HG03442 (cell line): ENCODE data around the gene CCDC149.

Source experiments
- ATAC-seq: cut with Tn5 transposase; IDR thresholded peaks from one replicate; pipeline ENCODE4 v1.9.1; 2021; ENCODE audit warnings: mild to moderate bottlenecking, moderate library complexity; ENCODE audit not compliant: unreplicated experiment

CCDC149 gene

DNA sequence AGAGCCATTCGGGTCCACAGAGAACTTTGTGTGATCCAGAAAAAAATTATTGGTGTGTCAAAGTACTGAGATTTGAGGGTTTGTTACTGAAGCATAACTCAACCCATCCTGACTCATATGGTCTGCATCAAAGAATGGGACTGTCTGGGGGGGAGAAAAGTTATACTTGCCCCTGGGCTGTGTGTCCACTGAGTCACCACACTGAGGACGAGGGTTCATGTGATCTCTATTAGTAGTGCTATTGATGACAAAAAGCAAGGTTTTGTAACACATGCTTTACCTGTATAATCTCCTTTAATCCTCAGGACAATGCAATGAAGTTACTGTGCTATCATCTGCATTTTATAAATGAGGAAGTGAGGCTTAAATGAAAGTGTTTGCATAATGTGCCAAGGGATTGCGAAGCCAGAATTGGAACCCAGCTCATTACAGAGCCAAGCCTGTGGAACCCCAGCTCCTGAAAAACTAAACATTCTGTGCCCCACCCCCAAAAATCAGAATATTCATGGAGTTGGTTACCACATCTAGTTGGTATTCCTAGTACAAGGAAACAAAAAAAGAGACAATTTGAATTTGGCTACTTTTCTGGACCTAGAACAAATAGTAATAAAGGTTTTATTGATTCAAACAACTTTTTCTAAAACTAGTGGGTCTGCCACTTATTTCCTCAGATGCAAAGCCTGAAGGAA, 31.2 kb downstream of the CCDC149 start:
- ATAC-seq, result no peak

- ATAC-seq, result no peak
These were observed 32.7 kb downstream of the CCDC149 start for GRCh38 chr4:24880186-24880585.

- ATAC-seq, result no peak
These were observed 34.2 kb downstream of the CCDC149 start for GRCh38 chr4:24878636-24879016.

GRCh38 chr4:24877868-24878635, 34.8 kb downstream of the CCDC149 start:
- no peak for ATAC-seq

GRCh38 chr4:24876431-24876830, 36.4 kb downstream of the CCDC149 start:
- ATAC-seq, result no peak

DNA sequence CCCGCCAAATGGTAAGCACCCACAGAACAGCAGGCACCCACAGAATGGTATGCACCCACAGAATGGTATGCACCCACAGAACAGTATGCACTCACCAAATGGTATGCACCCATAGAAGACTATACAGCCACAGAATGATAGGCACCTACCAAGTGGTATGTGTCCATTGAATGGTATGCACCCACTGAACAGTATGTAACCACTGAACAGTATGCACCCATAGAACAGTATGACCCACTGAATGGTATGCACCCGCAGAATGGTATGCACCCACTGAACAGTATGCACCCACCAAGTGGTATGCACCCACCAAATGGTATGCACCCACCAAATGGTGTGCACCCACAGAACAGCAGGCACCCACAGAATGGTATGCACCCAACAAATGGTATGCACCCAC, 40.1 kb downstream of the CCDC149 start:
- no peak for ATAC-seq

GRCh38 chr4:24871210-24871609, 41.6 kb downstream of the CCDC149 start:
- no peak for ATAC-seq

GRCh38 chr4:24867766-24868296, 45.0 kb downstream of the CCDC149 start:
- ATAC-seq, result no peak

DNA sequence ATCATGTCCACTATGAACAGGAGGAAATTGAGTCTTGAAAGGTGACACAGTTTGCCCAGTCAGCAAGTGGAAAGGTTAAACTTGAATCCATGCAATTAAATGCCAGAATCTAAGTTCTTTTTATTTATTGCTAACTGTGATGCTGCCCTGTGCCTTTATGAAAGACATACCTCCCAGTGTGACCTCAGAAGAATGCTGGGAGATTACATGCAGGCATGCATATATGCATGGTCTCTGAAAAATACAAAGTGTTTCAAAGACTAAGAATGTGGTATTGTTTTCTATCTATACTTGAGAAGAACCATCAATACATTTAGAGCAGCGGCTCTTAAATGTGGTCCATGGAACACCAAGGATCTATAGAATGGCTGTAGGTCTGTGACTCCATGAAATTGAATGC, 45.6 kb downstream of the CCDC149 start:
- no peak for ATAC-seq

DNA sequence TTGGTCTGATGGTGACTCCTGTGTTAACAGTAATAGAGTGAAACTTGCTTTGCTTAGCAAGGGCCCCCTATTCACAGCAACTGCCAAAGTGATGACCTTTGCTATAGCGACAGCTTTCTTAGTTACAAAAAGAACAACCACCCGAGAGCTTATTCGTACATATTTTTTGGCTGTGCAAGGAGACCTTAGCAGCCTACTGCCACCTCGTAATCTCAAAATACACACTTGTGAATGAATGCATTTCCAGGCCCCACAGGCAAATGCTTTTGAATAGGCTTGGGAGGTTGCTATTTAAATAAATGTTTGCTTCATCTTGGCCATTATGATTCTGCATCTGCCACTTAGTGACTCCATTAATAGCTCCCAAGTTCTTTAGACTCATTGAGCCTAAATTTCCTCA, 47.4 kb downstream of the CCDC149 start:
- no peak for ATAC-seq

DNA sequence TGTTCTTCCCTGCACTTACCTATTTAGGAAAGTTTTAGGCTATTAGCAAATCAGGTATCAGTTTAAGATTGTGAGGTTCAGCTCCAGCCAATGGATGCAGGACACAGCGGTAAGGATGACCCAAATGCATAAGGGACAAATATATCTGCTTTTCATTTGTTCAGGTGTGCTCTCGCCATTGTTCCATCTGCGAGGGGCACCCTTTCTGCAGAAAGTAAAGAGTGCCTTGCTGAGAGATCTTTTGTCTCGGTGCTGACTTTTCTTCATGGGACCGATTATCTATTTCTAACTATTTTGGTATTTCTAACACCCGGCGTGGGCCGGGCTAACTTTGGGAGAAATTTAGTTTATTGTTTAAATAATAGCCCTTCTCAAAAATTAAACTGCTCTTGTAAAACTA, 49.0 kb downstream of the CCDC149 start:
- ATAC-seq, result no peak

- ATAC-seq, result peak; percentile 76
These were observed 50.6 kb downstream of the CCDC149 start for GRCh38 chr4:24862073-24862751.

- no peak for ATAC-seq
These were observed 54.3 kb downstream of the CCDC149 start for GRCh38 chr4:24858550-24858949.

DNA sequence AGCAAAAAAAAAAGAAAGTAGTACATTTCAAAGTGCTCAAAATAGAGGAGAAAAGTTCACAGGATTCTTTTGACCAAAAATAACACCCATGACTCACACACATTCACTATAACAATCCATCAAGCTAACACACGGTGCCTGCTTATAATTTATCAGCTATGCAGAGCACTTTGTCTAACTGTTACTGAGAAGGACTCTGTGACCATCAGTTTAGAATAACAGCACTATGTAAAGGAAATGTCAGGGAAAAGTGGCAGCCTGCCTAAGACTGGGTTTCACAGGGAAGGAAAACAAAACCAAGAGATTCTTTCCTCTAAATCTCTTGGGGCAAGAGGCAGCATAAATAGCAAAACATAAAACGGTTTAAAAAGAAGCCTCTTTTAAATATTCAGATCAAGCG, 54.8 kb downstream of the CCDC149 start:
- no peak for ATAC-seq

DNA sequence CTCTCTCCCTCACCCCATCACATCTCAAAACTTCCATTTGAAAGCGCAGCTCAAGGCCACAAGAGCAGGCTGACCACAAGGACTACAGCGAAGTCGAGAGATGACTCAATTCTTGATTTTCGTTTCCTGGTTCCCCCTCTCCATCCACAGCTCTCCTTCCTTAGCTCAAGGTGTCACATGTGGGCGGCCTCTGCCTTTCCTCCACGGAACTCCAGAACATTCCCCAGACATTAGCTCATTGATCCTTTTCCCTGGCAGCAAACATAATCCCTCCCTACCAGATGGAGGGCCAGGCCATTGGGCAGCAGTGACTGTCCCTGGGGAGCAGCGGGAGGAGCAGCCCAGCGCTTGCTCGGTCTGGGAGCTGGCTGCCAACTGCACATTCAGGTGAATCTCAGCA, 56.3 kb downstream of the CCDC149 start:
- peak; percentile 98 for ATAC-seq

DNA sequence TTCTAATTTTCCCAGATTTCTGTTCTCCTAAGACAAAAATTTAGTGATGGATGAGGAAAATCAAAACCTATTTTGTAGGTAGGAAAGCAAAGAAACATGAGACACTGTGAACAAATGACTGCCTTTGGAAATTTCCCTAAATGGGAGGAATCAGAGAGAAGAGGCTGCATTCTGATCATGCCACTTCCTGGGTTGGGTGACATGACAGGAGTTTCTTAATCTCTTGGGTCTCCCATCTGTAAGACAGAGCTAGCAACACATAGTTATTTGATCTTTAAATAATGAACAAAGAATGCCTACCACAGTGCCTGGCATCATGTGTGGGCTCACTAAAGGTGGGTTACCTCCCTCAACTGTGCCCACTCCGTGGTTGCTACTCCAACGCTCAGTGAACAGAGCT, 57.1 kb downstream of the CCDC149 start:
- ATAC-seq, result no peak

- no peak for ATAC-seq
These were observed 59.7 kb downstream of the CCDC149 start for GRCh38 chr4:24853142-24853541.

DNA sequence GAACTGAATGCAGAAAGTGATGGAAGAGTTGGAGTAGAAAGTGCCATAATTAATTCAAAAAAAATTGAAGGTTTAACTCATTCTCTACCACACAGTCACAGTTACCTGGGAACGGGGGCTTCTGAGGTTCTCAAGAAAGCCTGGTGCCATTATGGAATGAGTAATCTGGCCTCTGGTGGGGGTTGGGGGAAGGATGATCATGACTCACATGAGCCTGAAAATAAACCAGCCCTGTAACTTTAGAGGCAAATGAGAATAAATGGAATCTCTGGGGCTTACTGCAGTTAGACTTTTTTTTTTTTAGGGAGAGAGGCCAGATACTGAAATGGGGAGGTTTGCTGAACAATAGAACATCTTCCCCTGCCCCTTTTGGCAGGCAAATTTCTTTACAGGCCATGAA, 62.2 kb downstream of the CCDC149 start:
- peak; percentile 61 for ATAC-seq

DNA sequence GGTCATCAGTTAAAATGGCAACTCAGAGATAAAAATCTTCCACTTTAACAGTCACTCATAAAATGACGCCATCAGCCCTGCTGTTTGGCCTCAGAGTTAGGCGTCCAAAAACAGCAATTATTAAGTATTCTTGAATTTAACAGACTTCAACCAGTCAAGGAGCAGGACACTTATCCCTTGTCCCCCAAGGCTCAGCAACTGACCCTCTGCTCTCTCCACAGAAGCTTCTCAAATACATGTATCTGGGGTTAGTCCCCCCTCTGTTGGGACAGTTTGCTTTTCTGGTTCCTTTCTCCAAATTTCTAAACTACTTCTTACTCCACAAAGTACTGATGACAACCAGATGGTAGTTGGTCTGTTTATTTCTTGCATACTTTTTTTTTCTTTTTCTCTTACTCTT, 63.1 kb downstream of the CCDC149 start:
- no peak for ATAC-seq

- no peak for ATAC-seq
These were observed 63.5 kb downstream of the CCDC149 start for GRCh38 chr4:24849351-24849750.

DNA sequence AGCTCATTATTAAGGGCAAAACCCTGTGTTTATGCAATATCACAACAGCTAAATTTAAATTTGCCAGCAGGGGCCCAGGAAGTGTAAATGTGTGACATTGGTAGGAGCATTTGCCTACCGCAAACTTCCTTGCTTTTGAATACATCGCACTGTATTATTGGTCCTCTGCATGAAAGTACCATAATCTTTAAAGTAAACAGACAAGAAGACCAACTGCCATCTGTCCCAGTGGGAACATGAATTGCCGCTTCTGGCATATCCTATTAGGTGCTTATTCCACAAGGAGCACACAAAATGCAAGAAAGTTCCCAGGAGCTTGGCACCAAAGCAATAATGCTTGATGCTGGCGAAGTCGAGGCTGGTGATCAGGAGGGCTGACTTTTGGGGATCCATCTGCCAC, 66.1 kb downstream of the CCDC149 start:
- no peak for ATAC-seq

GRCh38 chr4:24845902-24846301, 66.9 kb downstream of the CCDC149 start:
- no peak for ATAC-seq
